NCI-H1417 treated with DMSO at 0.1 percent for 48 hours (cell line): ENCODE data around the gene TNKS1BP1.

Source experiments
- DNase-seq: peaks from one replicate; lab custom pipeline; 2025; lab: John Stamatoyannopoulos, UW

TNKS1BP1 gene

DNA sequence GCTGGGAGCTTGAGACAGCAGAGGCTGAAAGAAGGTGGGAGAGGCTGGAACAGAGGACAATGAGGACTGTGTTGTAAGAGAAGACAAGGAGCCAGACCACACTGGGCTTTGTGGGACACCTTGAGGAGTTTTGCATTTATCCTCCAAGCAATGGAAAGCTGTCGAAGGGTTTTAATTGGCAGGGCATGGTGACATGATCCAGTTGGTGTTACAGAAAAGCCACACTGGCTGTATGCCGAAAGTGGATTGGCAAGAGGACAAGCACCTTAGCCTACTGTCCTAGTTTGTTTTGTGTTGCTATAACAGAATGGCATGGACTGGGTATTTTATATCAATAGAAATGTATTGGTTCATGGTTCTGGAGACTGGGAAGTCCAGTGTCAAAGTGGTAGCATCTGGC is 73.7 kb downstream of the TNKS1BP1 start:
- no peak for DNase-seq
